ENCODE measurements around the gene DCAF11. TPM values are rescaled to one million over a fixed set of nuclear protein-coding genes. Genes with fewer than 3 reads are reported as not detected.

Gene DCAF11
- total RNA-seq, 1 donor from 2014 or later = 80.3 TPM

GRCh38 chr14:24079491-24080141 lies 35.0 kb upstream of the DCAF11 start:
- DNase-seq = no peak

GRCh38 chr14:24080142-24080530 lies 34.4 kb upstream of the DCAF11 start:
- no peak for DNase-seq

- peak; percentile 42 for DNase-seq
Measured at GRCh38 chr14:24080888-24081738, 33.5 kb upstream of the DCAF11 start.

- no peak for DNase-seq
Measured at GRCh38 chr14:24081739-24082211, 32.8 kb upstream of the DCAF11 start.

- DNase-seq = no peak
Measured at GRCh38 chr14:24082411-24083080, 32.0 kb upstream of the DCAF11 start.

- DNase-seq = no peak
Measured at GRCh38 chr14:24083462-24083861, 31.1 kb upstream of the DCAF11 start.

GRCh38 chr14:24084440-24084839 lies 30.1 kb upstream of the DCAF11 start:
- DNase-seq = no peak

- no peak for DNase-seq
Measured at GRCh38 chr14:24085215-24085614, 29.4 kb upstream of the DCAF11 start.

GRCh38 chr14:24086193-24086955 lies 28.2 kb upstream of the DCAF11 start:
- peak; percentile 14 for DNase-seq

- no peak for DNase-seq
Measured at GRCh38 chr14:24087004-24087403, 27.6 kb upstream of the DCAF11 start.

- no peak for DNase-seq
Measured at GRCh38 chr14:24088095-24088494, 26.5 kb upstream of the DCAF11 start.

GRCh38 chr14:24089890-24090289 lies 24.7 kb upstream of the DCAF11 start:
- no peak for DNase-seq

GRCh38 chr14:24092110-24092504 lies 22.5 kb upstream of the DCAF11 start:
- no peak for DNase-seq

- no peak for DNase-seq
Measured at GRCh38 chr14:24092505-24093206, 21.9 kb upstream of the DCAF11 start.

GRCh38 chr14:24093207-24093900 lies 21.2 kb upstream of the DCAF11 start:
- no peak for DNase-seq

GRCh38 chr14:24093901-24094840 lies 20.4 kb upstream of the DCAF11 start, which contains the start of gene PCK2:
Gene PCK2, plus strand, starts transcription at chr14:24094311. Its CDS starts 95 bp downstream, at chr14:24094406.
- DNase-seq = peak; percentile 82

- no peak for DNase-seq
Measured at GRCh38 chr14:24094841-24095270, 19.7 kb upstream of the DCAF11 start.

GRCh38 chr14:24095271-24096068 lies 19.1 kb upstream of the DCAF11 start:
- peak; percentile 30 for DNase-seq
